H1 (cell line): ENCODE measurements around the gene PLEKHA4. TPM values are rescaled to one million over a fixed set of nuclear protein-coding genes. Genes with fewer than 3 reads are reported as not detected.

Experiments used
- BRCA1 ChIP-seq: IDR thresholded peaks from 2 replicates; pipeline ENCODE4 v1.6.1; 2012; ENCODE audit warnings: low read depth, low read length, improper control_type of control experiment
- EGR1 ChIP-seq: IDR thresholded peaks from 2 replicates; pipeline ENCODE4 v1.6.1; 2011; ENCODE audit warnings: low read depth, low read length, borderline replicate concordance
- EP300 ChIP-seq, 2 experiments: IDR thresholded peaks; 1 replicate in 1 of 2; 2 replicates in 1 of 2; pipeline ENCODE4 v1.6.1; 2011 to 2012; ENCODE audit warnings: low read depth in 2 of 2, low read length in 2 of 2, mild to moderate bottlenecking in 2 of 2, borderline replicate concordance in 1 of 2, inconsistent platforms in 1 of 2, moderate library complexity in 1 of 2
- JUND ChIP-seq: IDR thresholded peaks from 2 replicates; pipeline ENCODE4 v1.6.1; 2011; ENCODE audit warnings: mild to moderate bottlenecking, improper control_type of control experiment, low read length
- KDM4A ChIP-seq: IDR thresholded peaks from one replicate; pipeline ENCODE4 v1.7.1; 2012; ENCODE audit warnings: low read depth, mild to moderate bottlenecking, moderate library complexity, low read length, inconsistent platforms; ENCODE audit not compliant: severe bottlenecking
- SIRT6 ChIP-seq: IDR thresholded peaks from one replicate; pipeline ENCODE4 v1.7.1; 2012; ENCODE audit warnings: low read length, inconsistent platforms
- SIX5 ChIP-seq: IDR thresholded peaks from 2 replicates; pipeline ENCODE4 v1.6.1; 2011; ENCODE audit warnings: mild to moderate bottlenecking, low read depth, low read length
- SRF ChIP-seq: IDR thresholded peaks from 2 replicates; pipeline ENCODE4 v1.6.1; 2011; ENCODE audit warnings: mild to moderate bottlenecking, low read depth, low read length, moderate library complexity
- polyA plus RNA-seq, 7 experiments: library from polyadenylated mRNA; depleted of rRNA in 3 of 7; stranded (reverse) in 5 of 7; unstranded in 2 of 7; fragments of >200 nt in 5 of 7; fragments of 200-250 nt in 2 of 7; gene quantifications; 1 replicate in 5 of 7; 2 replicates in 1 of 7; 4 replicates in 1 of 7; pipeline versions ENCODE4 v1.2.1 to v1.2.3, GENCODE V29; 2011 to 2013; ENCODE audit warnings: missing spikeins in 2 of 7, mixed read lengths in 2 of 7
- total RNA-seq: library from RNA; stranded (reverse); fragmentation: NEBNext Ultra II Directional; extraction: Animal tissue kit (Norgen Biotek cat#: 25700); gene quantifications from 2 replicates; pipeline ENCODE4 v1.2.1, GENCODE V29; 2021
- TF ChIP-seq, protein P1 (sequence below): fragments of 300-600 bp; sonication (generic); IDR thresholded peaks from 2 replicates; pipeline ENCODE4 v1.7.1; 2012; ENCODE audit warnings: low read length, moderate library complexity, mild to moderate bottlenecking, inconsistent platforms; ENCODE audit not compliant: insufficient replicate concordance

Gene PLEKHA4
- total and polyA plus RNA-seq, 2 of the 8 experiments (the other 6 are each of a cell fraction or from before 2014, with no cell fraction given), result 8.2 to 18.0 TPM

DNA sequence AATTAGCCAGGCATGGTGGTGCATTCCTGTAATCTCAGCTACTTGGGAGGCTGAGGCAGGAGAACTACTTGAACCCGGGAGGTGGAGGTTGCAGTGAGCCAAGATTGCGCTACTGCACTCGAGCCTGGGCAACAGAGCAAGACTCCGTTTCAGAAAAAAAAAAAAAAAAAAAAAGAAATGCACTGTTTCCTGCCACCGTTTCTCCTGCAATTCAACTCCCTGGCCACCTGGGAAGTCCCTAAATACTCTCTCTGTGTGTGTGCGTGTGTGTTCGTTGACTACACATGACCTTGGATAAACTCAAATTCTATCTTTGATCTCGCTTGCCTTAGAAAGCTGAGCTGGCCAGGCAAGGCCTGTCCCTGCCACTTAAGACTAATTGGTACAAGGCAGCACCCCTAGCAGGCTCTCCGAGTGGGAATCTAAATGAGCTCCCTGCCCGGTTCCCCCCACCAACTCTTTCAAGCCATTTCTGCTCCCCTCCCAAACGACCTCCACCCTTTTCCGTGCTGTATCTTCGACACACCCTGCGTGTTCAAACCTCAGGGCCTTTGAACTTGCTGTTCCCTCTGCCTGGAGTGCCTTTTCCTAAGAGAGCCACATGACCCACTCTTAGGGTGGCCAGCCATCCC lies 52.4 kb downstream of the PLEKHA4 start (continued):
- TF ChIP-seq, protein P1, sequence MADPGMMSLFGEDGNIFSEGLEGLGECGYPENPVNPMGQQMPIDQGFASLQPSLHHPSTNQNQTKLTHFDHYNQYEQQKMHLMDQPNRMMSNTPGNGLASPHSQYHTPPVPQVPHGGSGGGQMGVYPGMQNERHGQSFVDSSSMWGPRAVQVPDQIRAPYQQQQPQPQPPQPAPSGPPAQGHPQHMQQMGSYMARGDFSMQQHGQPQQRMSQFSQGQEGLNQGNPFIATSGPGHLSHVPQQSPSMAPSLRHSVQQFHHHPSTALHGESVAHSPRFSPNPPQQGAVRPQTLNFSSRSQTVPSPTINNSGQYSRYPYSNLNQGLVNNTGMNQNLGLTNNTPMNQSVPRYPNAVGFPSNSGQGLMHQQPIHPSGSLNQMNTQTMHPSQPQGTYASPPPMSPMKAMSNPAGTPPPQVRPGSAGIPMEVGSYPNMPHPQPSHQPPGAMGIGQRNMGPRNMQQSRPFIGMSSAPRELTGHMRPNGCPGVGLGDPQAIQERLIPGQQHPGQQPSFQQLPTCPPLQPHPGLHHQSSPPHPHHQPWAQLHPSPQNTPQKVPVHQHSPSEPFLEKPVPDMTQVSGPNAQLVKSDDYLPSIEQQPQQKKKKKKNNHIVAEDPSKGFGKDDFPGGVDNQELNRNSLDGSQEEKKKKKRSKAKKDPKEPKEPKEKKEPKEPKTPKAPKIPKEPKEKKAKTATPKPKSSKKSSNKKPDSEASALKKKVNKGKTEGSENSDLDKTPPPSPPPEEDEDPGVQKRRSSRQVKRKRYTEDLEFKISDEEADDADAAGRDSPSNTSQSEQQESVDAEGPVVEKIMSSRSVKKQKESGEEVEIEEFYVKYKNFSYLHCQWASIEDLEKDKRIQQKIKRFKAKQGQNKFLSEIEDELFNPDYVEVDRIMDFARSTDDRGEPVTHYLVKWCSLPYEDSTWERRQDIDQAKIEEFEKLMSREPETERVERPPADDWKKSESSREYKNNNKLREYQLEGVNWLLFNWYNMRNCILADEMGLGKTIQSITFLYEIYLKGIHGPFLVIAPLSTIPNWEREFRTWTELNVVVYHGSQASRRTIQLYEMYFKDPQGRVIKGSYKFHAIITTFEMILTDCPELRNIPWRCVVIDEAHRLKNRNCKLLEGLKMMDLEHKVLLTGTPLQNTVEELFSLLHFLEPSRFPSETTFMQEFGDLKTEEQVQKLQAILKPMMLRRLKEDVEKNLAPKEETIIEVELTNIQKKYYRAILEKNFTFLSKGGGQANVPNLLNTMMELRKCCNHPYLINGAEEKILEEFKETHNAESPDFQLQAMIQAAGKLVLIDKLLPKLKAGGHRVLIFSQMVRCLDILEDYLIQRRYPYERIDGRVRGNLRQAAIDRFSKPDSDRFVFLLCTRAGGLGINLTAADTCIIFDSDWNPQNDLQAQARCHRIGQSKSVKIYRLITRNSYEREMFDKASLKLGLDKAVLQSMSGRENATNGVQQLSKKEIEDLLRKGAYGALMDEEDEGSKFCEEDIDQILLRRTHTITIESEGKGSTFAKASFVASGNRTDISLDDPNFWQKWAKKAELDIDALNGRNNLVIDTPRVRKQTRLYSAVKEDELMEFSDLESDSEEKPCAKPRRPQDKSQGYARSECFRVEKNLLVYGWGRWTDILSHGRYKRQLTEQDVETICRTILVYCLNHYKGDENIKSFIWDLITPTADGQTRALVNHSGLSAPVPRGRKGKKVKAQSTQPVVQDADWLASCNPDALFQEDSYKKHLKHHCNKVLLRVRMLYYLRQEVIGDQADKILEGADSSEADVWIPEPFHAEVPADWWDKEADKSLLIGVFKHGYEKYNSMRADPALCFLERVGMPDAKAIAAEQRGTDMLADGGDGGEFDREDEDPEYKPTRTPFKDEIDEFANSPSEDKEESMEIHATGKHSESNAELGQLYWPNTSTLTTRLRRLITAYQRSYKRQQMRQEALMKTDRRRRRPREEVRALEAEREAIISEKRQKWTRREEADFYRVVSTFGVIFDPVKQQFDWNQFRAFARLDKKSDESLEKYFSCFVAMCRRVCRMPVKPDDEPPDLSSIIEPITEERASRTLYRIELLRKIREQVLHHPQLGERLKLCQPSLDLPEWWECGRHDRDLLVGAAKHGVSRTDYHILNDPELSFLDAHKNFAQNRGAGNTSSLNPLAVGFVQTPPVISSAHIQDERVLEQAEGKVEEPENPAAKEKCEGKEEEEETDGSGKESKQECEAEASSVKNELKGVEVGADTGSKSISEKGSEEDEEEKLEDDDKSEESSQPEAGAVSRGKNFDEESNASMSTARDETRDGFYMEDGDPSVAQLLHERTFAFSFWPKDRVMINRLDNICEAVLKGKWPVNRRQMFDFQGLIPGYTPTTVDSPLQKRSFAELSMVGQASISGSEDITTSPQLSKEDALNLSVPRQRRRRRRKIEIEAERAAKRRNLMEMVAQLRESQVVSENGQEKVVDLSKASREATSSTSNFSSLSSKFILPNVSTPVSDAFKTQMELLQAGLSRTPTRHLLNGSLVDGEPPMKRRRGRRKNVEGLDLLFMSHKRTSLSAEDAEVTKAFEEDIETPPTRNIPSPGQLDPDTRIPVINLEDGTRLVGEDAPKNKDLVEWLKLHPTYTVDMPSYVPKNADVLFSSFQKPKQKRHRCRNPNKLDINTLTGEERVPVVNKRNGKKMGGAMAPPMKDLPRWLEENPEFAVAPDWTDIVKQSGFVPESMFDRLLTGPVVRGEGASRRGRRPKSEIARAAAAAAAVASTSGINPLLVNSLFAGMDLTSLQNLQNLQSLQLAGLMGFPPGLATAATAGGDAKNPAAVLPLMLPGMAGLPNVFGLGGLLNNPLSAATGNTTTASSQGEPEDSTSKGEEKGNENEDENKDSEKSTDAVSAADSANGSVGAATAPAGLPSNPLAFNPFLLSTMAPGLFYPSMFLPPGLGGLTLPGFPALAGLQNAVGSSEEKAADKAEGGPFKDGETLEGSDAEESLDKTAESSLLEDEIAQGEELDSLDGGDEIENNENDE, result no peak
- TF ChIP-seq JUND, result no peak
- no peak for TF ChIP-seq KDM4A
- TF ChIP-seq SRF, result no peak
- TF ChIP-seq SIRT6, result no peak
- no peak for TF ChIP-seq BRCA1
- TF ChIP-seq SIX5, result no peak
- no peak for TF ChIP-seq EP300 (IDR thresholded peaks at IDR 0.05; ENCODE audit: borderline replicate concordance in 1 of 2, low read depth in 2 of 2, low read length in 2 of 2)
- no peak for TF ChIP-seq EGR1
